Lower lobe of right lung (tissue), 2 donors: ENCODE data around the gene MMEL1. TPM values are rescaled to one million over a fixed set of nuclear protein-coding genes. Genes with fewer than 3 reads are reported as not detected.

Experiments
- ATAC-seq, 2 donors: fragments of 200-7000 bp; cut with Tn5 transposase; one replicate each; pipeline ENCODE4 v1.9.1; 2020 to 2022; ENCODE audit warnings: mild to moderate bottlenecking in 2 of 2, moderate library complexity in 2 of 2
- DNase-seq: peaks from one replicate; pipeline ENCODE4 v3.0.0-alpha.2; 2020
- H3K27ac ChIP-seq: fragments of 200-600 bp; one replicate; pipeline ENCODE4 v1.8.0; 2022
- H3K27me3 ChIP-seq: fragments of 200-600 bp; one replicate; pipeline ENCODE4 v1.8.0; 2022; ENCODE audit warnings: low read depth
- H3K36me3 ChIP-seq: fragments of 200-600 bp; one replicate; pipeline ENCODE4 v1.8.0; 2022; ENCODE audit warnings: mild to moderate bottlenecking
- H3K4me1 ChIP-seq: fragments of 200-600 bp; one replicate; pipeline ENCODE4 v1.8.0; 2022
- H3K4me3 ChIP-seq: fragments of 200-600 bp; one replicate; pipeline ENCODE4 v1.8.0; 2022; ENCODE audit warnings: mild to moderate bottlenecking
- H3K9me3 ChIP-seq: fragments of 200-600 bp; one replicate; pipeline ENCODE4 v1.8.0; 2022
- CTCF ChIP-seq: fragments of 200-600 bp; IDR thresholded peaks from one replicate; pipeline ENCODE4 v1.8.0; 2022; ENCODE audit warnings: antibody characterized with exemption, mild to moderate bottlenecking
- intact Hi-C: fragments of 100-400 bp; cut with DNase I; formaldehyde crosslinking; loops from one replicate; pipeline ENCODE4 v1.11.0; 2022
- total RNA-seq: library from RNA; stranded (reverse); fragmentation: NEBNext Ultra II Directional; extraction: Animal tissue kit (Norgen Biotek cat#: 25700); gene quantifications from one replicate; pipeline ENCODE4 v1.2.1, GENCODE V29; 2021
- donor health status: DM: no; HTN: yes; CAD: no; lungs with severe emphysema.

MMEL1 gene
- total RNA-seq, 1 donor from 2014 or later = 7.6 TPM

- DNase-seq = peak; percentile 90
- Histone ChIP-seq H3K27me3 (no peaks in the 10 kb centered on the region), H3K36me3 (no peaks in the 10 kb centered on the region), H3K4me3 (peak overlapping the region; percentile 85), H3K27ac (peak overlapping the region; percentile 97), H3K9me3 (no peaks in the 10 kb centered on the region), H3K4me1 (peaks cover 61% of the 10 kb centered on the region)
- intact Hi-C loops = no loop called here
- peak; percentile 67 to 76 for ATAC-seq
- TF ChIP-seq CTCF = peak; percentile 98
Observed at GRCh38 chr1:2548068-2548589, 84.7 kb downstream of the MMEL1 start.

GRCh38 chr1:2547210-2548067, 85.4 kb downstream of the MMEL1 start:
- no peak for TF ChIP-seq CTCF
- DNase-seq (peak; percentile 71), ATAC-seq (no peak)
- peaks cover 61% of the 10 kb centered on the region for H3K4me1 ChIP-seq
- H3K4me3 ChIP-seq = peak overlapping the region; percentile 85
- no peaks in the 10 kb centered on the region for H3K36me3 ChIP-seq
- intact Hi-C loops = no loop called here
- no peaks in the 10 kb centered on the region for H3K27me3 ChIP-seq
- H3K9me3 ChIP-seq = no peaks in the 10 kb centered on the region
- H3K27ac ChIP-seq = peak overlapping the region; percentile 97

GRCh38 chr1:2546515-2547209, 86.2 kb downstream of the MMEL1 start:
- ATAC-seq (peak; percentile 81 to 87), DNase-seq (peak; percentile 91)
- Histone ChIP-seq H3K4me1 (peaks cover 63% of the 10 kb centered on the region), H3K27ac (peak overlapping the region; percentile 97), H3K27me3 (peaks cover 5% of the 10 kb centered on the region), H3K9me3 (no peaks in the 10 kb centered on the region), H3K36me3 (no peaks in the 10 kb centered on the region), H3K4me3 (peak overlapping the region; percentile 85)
- intact Hi-C loops = no loop called here
- peak; percentile 30 for TF ChIP-seq CTCF

- intact Hi-C loops = no loop called here
- peak; percentile 80 to 85 for ATAC-seq
Observed at GRCh38 chr1:2545754-2546514, 86.9 kb downstream of the MMEL1 start.

More at GRCh38 chr1:2545754-2546514, 86.9 kb downstream of the MMEL1 start:
- peak; percentile 96 for DNase-seq
- Histone ChIP-seq H3K4me3 (peak overlapping the region; percentile 85), H3K9me3 (no peaks in the 10 kb centered on the region), H3K4me1 (peaks cover 69% of the 10 kb centered on the region), H3K36me3 (no peaks in the 10 kb centered on the region), H3K27ac (peak overlapping the region; percentile 97), H3K27me3 (peaks cover 10% of the 10 kb centered on the region)
- no peak for TF ChIP-seq CTCF
